Suprapubic skin (tissue), 3 donors: ENCODE measurements around the gene TSPO2.

ENCODE experiments used
- POLR2AphosphoS5 ChIP-seq, 3 donors: sonication (generic); formaldehyde crosslinking; IDR thresholded peaks; one replicate each; pipeline ENCODE4 v1.6.1; 2017; ENCODE audit warnings: antibody characterized with exemption in 3 of 3
- TF ChIP-seq, protein P1 (sequence below), 2 donors: fragments of 200-600 bp in 1 of 2; fragments of 450-650 bp in 1 of 2; sonication (generic) in 1 of 2; IDR thresholded peaks; one replicate each; pipeline ENCODE4 v1.5.1; 2016 to 2019; ENCODE audit warnings: antibody characterized with exemption in 2 of 2, mild to moderate bottlenecking in 1 of 2, moderate library complexity in 1 of 2

GRCh38 chr6:41002168-41002567 is 40.1 kb upstream of the TSPO2 start:
- TF ChIP-seq, protein P1, sequence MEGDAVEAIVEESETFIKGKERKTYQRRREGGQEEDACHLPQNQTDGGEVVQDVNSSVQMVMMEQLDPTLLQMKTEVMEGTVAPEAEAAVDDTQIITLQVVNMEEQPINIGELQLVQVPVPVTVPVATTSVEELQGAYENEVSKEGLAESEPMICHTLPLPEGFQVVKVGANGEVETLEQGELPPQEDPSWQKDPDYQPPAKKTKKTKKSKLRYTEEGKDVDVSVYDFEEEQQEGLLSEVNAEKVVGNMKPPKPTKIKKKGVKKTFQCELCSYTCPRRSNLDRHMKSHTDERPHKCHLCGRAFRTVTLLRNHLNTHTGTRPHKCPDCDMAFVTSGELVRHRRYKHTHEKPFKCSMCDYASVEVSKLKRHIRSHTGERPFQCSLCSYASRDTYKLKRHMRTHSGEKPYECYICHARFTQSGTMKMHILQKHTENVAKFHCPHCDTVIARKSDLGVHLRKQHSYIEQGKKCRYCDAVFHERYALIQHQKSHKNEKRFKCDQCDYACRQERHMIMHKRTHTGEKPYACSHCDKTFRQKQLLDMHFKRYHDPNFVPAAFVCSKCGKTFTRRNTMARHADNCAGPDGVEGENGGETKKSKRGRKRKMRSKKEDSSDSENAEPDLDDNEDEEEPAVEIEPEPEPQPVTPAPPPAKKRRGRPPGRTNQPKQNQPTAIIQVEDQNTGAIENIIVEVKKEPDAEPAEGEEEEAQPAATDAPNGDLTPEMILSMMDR (IDR thresholded peaks at IDR 0.05): no peak
- TF ChIP-seq POLR2AphosphoS5 (IDR thresholded peaks at IDR 0.05): no peak
